Activated T-helper 1 cell treated with anti-CD3 and anti-CD28 coated beads, Interleukin-12 subunit alpha, Interleukin-12 subunit beta, Interleukin-2, Interleukin-4 antibody, amounts not matched to agents 30 ng/mL and 10 ng/mL and 1 ng/mL, durations not matched to agents 14 hours and 24 hours and 36 hours (primary cell): ENCODE measurements around the gene ADAMTS19. TPM values are rescaled to one million over a fixed set of nuclear protein-coding genes. Genes with fewer than 3 reads are reported as not detected.

Source experiments
- DNase-seq: peaks from one replicate; pipeline ENCODE4 v3.0.0; 2021; ENCODE audit warnings: low spot score
- H3K27ac Mint-ChIP-seq: one replicate; pipeline ENCODE4 v1.8.0; 2021; ENCODE audit warnings: mild to moderate bottlenecking, mixed read lengths
- H3K27me3 Mint-ChIP-seq: one replicate; pipeline ENCODE4 v1.8.0; 2022; ENCODE audit warnings: mild to moderate bottlenecking, moderate library complexity, mixed read lengths; ENCODE audit not compliant: insufficient read depth
- H3K36me3 Mint-ChIP-seq: one replicate; pipeline ENCODE4 v1.8.0; 2021; ENCODE audit warnings: low read depth, mixed read lengths
- H3K4me1 Mint-ChIP-seq: one replicate; pipeline ENCODE4 v1.8.0; 2021; ENCODE audit warnings: low read depth, mixed read lengths
- H3K4me3 Mint-ChIP-seq: one replicate; pipeline ENCODE4 v1.8.0; 2021; ENCODE audit warnings: mild to moderate bottlenecking, moderate library complexity, mixed read lengths
- H3K9me3 Mint-ChIP-seq: one replicate; pipeline ENCODE4 v1.8.0; 2021; ENCODE audit warnings: mixed read lengths
- intact Hi-C: fragments of 100-400 bp; cut with micrococcal nuclease; formaldehyde crosslinking; loops from one replicate; pipeline ENCODE4 v1.15.1; 2024
- total RNA-seq: library from RNA; stranded (reverse); gene quantifications from 2 replicates; pipeline ENCODE4 v1.2.3, GENCODE V29; 2022

ADAMTS19 gene
- total RNA-seq, 1 donor from 2014 or later, result not detected

GRCh38 chr5:129739773-129740172 lies 279.7 kb downstream of the ADAMTS19 start:
- Mint-ChIP-seq H3K27ac (no peak overlapping the region), H3K4me3 (no peak overlapping the region), H3K4me1 (no peaks in the 10 kb centered on the region), H3K27me3 (no peaks in the 10 kb centered on the region), H3K36me3 (no peaks in the 10 kb centered on the region), H3K9me3 (no peaks in the 10 kb centered on the region)
- no peak for DNase-seq
- intact Hi-C loops, result no loop called here

GRCh38 chr5:129743541-129744187 lies 283.6 kb downstream of the ADAMTS19 start:
- H3K4me3 Mint-ChIP-seq, result no peak overlapping the region
- no peak for DNase-seq
- no peaks in the 10 kb centered on the region for H3K9me3 Mint-ChIP-seq

GRCh38 chr5:129745997-129746396 lies 285.9 kb downstream of the ADAMTS19 start:
- H3K9me3 Mint-ChIP-seq, result no peaks in the 10 kb centered on the region
- H3K4me1 Mint-ChIP-seq, result no peaks in the 10 kb centered on the region
- H3K27me3 Mint-ChIP-seq, result no peaks in the 10 kb centered on the region
- no peaks in the 10 kb centered on the region for H3K36me3 Mint-ChIP-seq
- no peak overlapping the region for H3K4me3 Mint-ChIP-seq
- intact Hi-C loops, result no loop called here
- no peak overlapping the region for H3K27ac Mint-ChIP-seq
- no peak for DNase-seq

More at GRCh38 chr5:129743541-129744187, 283.6 kb downstream of the ADAMTS19 start:
- Mint-ChIP-seq H3K27me3 (no peaks in the 10 kb centered on the region), H3K4me1 (no peaks in the 10 kb centered on the region), H3K27ac (no peak overlapping the region), H3K36me3 (no peaks in the 10 kb centered on the region)
- intact Hi-C loops, result no loop called here

- H3K4me1 Mint-ChIP-seq, result no peaks in the 10 kb centered on the region
These were observed 286.8 kb downstream of the ADAMTS19 start for GRCh38 chr5:129746876-129747275.

GRCh38 chr5:129747572-129748407 lies 287.7 kb downstream of the ADAMTS19 start, which contains the start of gene MINAR2:
Gene MINAR2 (plus strand): TSS chr5:129748094. CDS start chr5:129748191, 97 bp downstream.
- no peaks in the 10 kb centered on the region for H3K27me3 Mint-ChIP-seq

More at GRCh38 chr5:129746876-129747275, 286.8 kb downstream of the ADAMTS19 start:
- DNase-seq, result no peak
- intact Hi-C loops, result no loop called here
- no peaks in the 10 kb centered on the region for H3K36me3 Mint-ChIP-seq
- no peak overlapping the region for H3K27ac Mint-ChIP-seq
- no peaks in the 10 kb centered on the region for H3K27me3 Mint-ChIP-seq
- H3K9me3 Mint-ChIP-seq, result no peaks in the 10 kb centered on the region
- no peak overlapping the region for H3K4me3 Mint-ChIP-seq

GRCh38 chr5:129748913-129749880 lies 289.1 kb downstream of the ADAMTS19 start:
- no peak for DNase-seq
- Mint-ChIP-seq H3K4me3 (no peak overlapping the region), H3K4me1 (no peaks in the 10 kb centered on the region), H3K27ac (no peak overlapping the region), H3K27me3 (no peaks in the 10 kb centered on the region), H3K36me3 (no peaks in the 10 kb centered on the region), H3K9me3 (no peaks in the 10 kb centered on the region)
- intact Hi-C loops, result no loop called here

More at GRCh38 chr5:129747572-129748407, 287.7 kb downstream of the ADAMTS19 start, which contains the start of gene MINAR2:
- H3K4me3 Mint-ChIP-seq, result no peak within 1 kb of the TSS
- H3K27ac Mint-ChIP-seq, result no peak within 1 kb of the TSS
- no peaks in the 10 kb centered on the region for H3K4me1 Mint-ChIP-seq
- H3K9me3 Mint-ChIP-seq, result no peaks in the 10 kb centered on the region
- no peak for DNase-seq
- no peaks in the 10 kb centered on the region for H3K36me3 Mint-ChIP-seq
- intact Hi-C loops, result no loop called here

- intact Hi-C loops, result no loop called here
- Mint-ChIP-seq H3K27ac (no peak overlapping the region), H3K36me3 (no peaks in the 10 kb centered on the region), H3K27me3 (peaks cover 8% of the 10 kb centered on the region), H3K4me1 (no peaks in the 10 kb centered on the region), H3K9me3 (no peaks in the 10 kb centered on the region), H3K4me3 (no peak overlapping the region)
- no peak for DNase-seq
These were observed 300.7 kb downstream of the ADAMTS19 start for GRCh38 chr5:129760636-129761325.

GRCh38 chr5:129763651-129764050 lies 303.6 kb downstream of the ADAMTS19 start:
- Mint-ChIP-seq H3K4me1 (no peaks in the 10 kb centered on the region), H3K36me3 (no peaks in the 10 kb centered on the region), H3K4me3 (no peak overlapping the region), H3K27ac (no peak overlapping the region), H3K27me3 (peaks cover 3% of the 10 kb centered on the region), H3K9me3 (no peaks in the 10 kb centered on the region)
- intact Hi-C loops, result no loop called here
- DNase-seq, result no peak

GRCh38 chr5:129766798-129767197 lies 306.7 kb downstream of the ADAMTS19 start:
- no peaks in the 10 kb centered on the region for H3K36me3 Mint-ChIP-seq
- intact Hi-C loops, result loop anchor here (5.0 kb wide), 1 partner anchor 404 kb away; no protein-coding TSS in a partner anchor
- no peak for DNase-seq
- H3K4me1 Mint-ChIP-seq, result no peaks in the 10 kb centered on the region
- no peak overlapping the region for H3K4me3 Mint-ChIP-seq
- no peaks in the 10 kb centered on the region for H3K9me3 Mint-ChIP-seq
- no peak overlapping the region for H3K27ac Mint-ChIP-seq
- no peaks in the 10 kb centered on the region for H3K27me3 Mint-ChIP-seq

- Mint-ChIP-seq H3K27ac (no peak overlapping the region), H3K9me3 (no peaks in the 10 kb centered on the region), H3K27me3 (no peaks in the 10 kb centered on the region), H3K4me1 (no peaks in the 10 kb centered on the region), H3K36me3 (no peaks in the 10 kb centered on the region), H3K4me3 (no peak overlapping the region)
- peak; percentile 38 for DNase-seq
- intact Hi-C loops, result loop anchor here (1.0 to 5.0 kb wide), 3 partner anchors 104 to 863 kb away; no protein-coding TSS in a partner anchor
These were observed 307.9 kb downstream of the ADAMTS19 start for GRCh38 chr5:129767927-129768380.

- Mint-ChIP-seq H3K4me1 (no peaks in the 10 kb centered on the region), H3K9me3 (no peaks in the 10 kb centered on the region), H3K36me3 (no peaks in the 10 kb centered on the region), H3K27ac (no peak overlapping the region), H3K4me3 (no peak overlapping the region), H3K27me3 (no peaks in the 10 kb centered on the region)
- intact Hi-C loops, result loop anchor here (1.0 to 5.0 kb wide), 3 partner anchors 104 to 863 kb away; no protein-coding TSS in a partner anchor
- no peak for DNase-seq
These were observed 308.6 kb downstream of the ADAMTS19 start for GRCh38 chr5:129768735-129769134.
